Measurements from ENCODE around the gene APIP.

APIP gene

GRCh38 chr11:34940026-34940677, 24.0 kb upstream of the APIP start:
- Mint-ChIP-seq H3K36me3 (ENCODE audit: insufficient read depth) (peaks cover 5% of the 10 kb centered on the region), H3K9me3 (no peaks in the 10 kb centered on the region), H3K27me3 (no peaks in the 10 kb centered on the region), H3K4me3 (no peak overlapping the region), H3K4me1 (peaks cover 36% of the 10 kb centered on the region), H3K27ac (ENCODE audit: low read depth) (no peak overlapping the region)
- no peak for ATAC-seq (replicated peaks; ENCODE audit: extremely low read depth, poor library complexity, severe bottlenecking)
- no peak for DNase-seq (ENCODE audit: low spot score in 2 of 2)

GRCh38 chr11:34938611-34939010, 22.4 kb upstream of the APIP start:
- ATAC-seq (replicated peaks; ENCODE audit: extremely low read depth, poor library complexity, severe bottlenecking) (no peak), DNase-seq (ENCODE audit: low spot score in 2 of 2) (no peak)
- no peak overlapping the region for H3K27ac Mint-ChIP-seq (ENCODE audit: low read depth)
- H3K27me3 Mint-ChIP-seq, result no peaks in the 10 kb centered on the region
- H3K36me3 Mint-ChIP-seq (ENCODE audit: insufficient read depth), result peaks cover 5% of the 10 kb centered on the region
- H3K4me1 Mint-ChIP-seq, result peaks cover 33% of the 10 kb centered on the region
- H3K9me3 Mint-ChIP-seq, result no peaks in the 10 kb centered on the region
- H3K4me3 Mint-ChIP-seq, result no peak overlapping the region

GRCh38 chr11:34936945-34937629, 20.9 kb upstream of the APIP start:
- peaks cover 10% of the 10 kb centered on the region for H3K36me3 Mint-ChIP-seq (ENCODE audit: insufficient read depth)
- peaks cover 30% of the 10 kb centered on the region for H3K4me1 Mint-ChIP-seq
- H3K4me3 Mint-ChIP-seq, result no peak overlapping the region
- ATAC-seq (replicated peaks; ENCODE audit: extremely low read depth, poor library complexity, severe bottlenecking), result peak; percentile 58
- no peak for DNase-seq (ENCODE audit: low spot score in 2 of 2)
- H3K27me3 Mint-ChIP-seq, result no peaks in the 10 kb centered on the region
- H3K9me3 Mint-ChIP-seq, result no peaks in the 10 kb centered on the region
- peak overlapping the region; percentile 37 for H3K27ac Mint-ChIP-seq (ENCODE audit: low read depth)

- no peaks in the 10 kb centered on the region for H3K9me3 Mint-ChIP-seq
- no peak overlapping the region for H3K4me3 Mint-ChIP-seq
- no peak for DNase-seq (ENCODE audit: low spot score in 2 of 2)
- H3K27me3 Mint-ChIP-seq, result no peaks in the 10 kb centered on the region
- H3K27ac Mint-ChIP-seq (ENCODE audit: low read depth), result no peak overlapping the region
- peaks cover 17% of the 10 kb centered on the region for H3K4me1 Mint-ChIP-seq
- H3K36me3 Mint-ChIP-seq (ENCODE audit: insufficient read depth), result peaks cover 5% of the 10 kb centered on the region
- no peak for ATAC-seq (replicated peaks; ENCODE audit: extremely low read depth, poor library complexity, severe bottlenecking)
Observed at GRCh38 chr11:34929794-34930763, 13.9 kb upstream of the APIP start.

- Mint-ChIP-seq H3K27me3 (no peaks in the 10 kb centered on the region), H3K27ac (ENCODE audit: low read depth) (no peak overlapping the region), H3K4me3 (no peak overlapping the region), H3K9me3 (no peaks in the 10 kb centered on the region), H3K4me1 (peaks cover 17% of the 10 kb centered on the region), H3K36me3 (ENCODE audit: insufficient read depth) (peaks cover 5% of the 10 kb centered on the region)
- DNase-seq (ENCODE audit: low spot score in 2 of 2), result no peak
- ATAC-seq (replicated peaks; ENCODE audit: extremely low read depth, poor library complexity, severe bottlenecking), result no peak
Observed at GRCh38 chr11:34928960-34929680, 12.9 kb upstream of the APIP start.

- H3K4me3 Mint-ChIP-seq, result no peak overlapping the region
- no peaks in the 10 kb centered on the region for H3K27me3 Mint-ChIP-seq
- no peak overlapping the region for H3K27ac Mint-ChIP-seq (ENCODE audit: low read depth)
- DNase-seq (ENCODE audit: low spot score in 2 of 2), result no peak
- peaks cover 5% of the 10 kb centered on the region for H3K36me3 Mint-ChIP-seq (ENCODE audit: insufficient read depth)
- no peaks in the 10 kb centered on the region for H3K9me3 Mint-ChIP-seq
- H3K4me1 Mint-ChIP-seq, result peaks cover 17% of the 10 kb centered on the region
- no peak for ATAC-seq (replicated peaks; ENCODE audit: extremely low read depth, poor library complexity, severe bottlenecking)
Observed at GRCh38 chr11:34928268-34928959, 12.2 kb upstream of the APIP start.

GRCh38 chr11:34926831-34927132, 10.6 kb upstream of the APIP start:
- no peak overlapping the region for H3K27ac Mint-ChIP-seq (ENCODE audit: low read depth)
- no peak for ATAC-seq (replicated peaks; ENCODE audit: extremely low read depth, poor library complexity, severe bottlenecking)
- DNase-seq (ENCODE audit: low spot score in 2 of 2), result no peak

GRCh38 chr11:34926101-34926830, 10.1 kb upstream of the APIP start:
- Mint-ChIP-seq H3K36me3 (ENCODE audit: insufficient read depth) (no peaks in the 10 kb centered on the region), H3K27me3 (no peaks in the 10 kb centered on the region), H3K4me1 (peaks cover 17% of the 10 kb centered on the region), H3K9me3 (no peaks in the 10 kb centered on the region), H3K4me3 (no peak overlapping the region), H3K27ac (ENCODE audit: low read depth) (no peak overlapping the region)
- ATAC-seq (replicated peaks; ENCODE audit: extremely low read depth, poor library complexity, severe bottlenecking) (peak; percentile 40), DNase-seq (ENCODE audit: low spot score in 2 of 2) (no peak)

More at GRCh38 chr11:34926831-34927132, 10.6 kb upstream of the APIP start:
- Mint-ChIP-seq H3K36me3 (ENCODE audit: insufficient read depth) (no peaks in the 10 kb centered on the region), H3K9me3 (no peaks in the 10 kb centered on the region), H3K4me3 (no peak overlapping the region), H3K27me3 (no peaks in the 10 kb centered on the region), H3K4me1 (peaks cover 17% of the 10 kb centered on the region)

- Mint-ChIP-seq H3K4me1 (peaks cover 12% of the 10 kb centered on the region), H3K9me3 (no peaks in the 10 kb centered on the region)
Observed at GRCh38 chr11:34924714-34925113, 8.5 kb upstream of the APIP start.

GRCh38 chr11:34921156-34921555, 5.0 kb upstream of the APIP start:
- Mint-ChIP-seq H3K27ac (ENCODE audit: low read depth) (no peak overlapping the region), H3K4me3 (no peak overlapping the region), H3K27me3 (no peaks in the 10 kb centered on the region), H3K4me1 (peaks cover 30% of the 10 kb centered on the region), H3K36me3 (ENCODE audit: insufficient read depth) (peaks cover 4% of the 10 kb centered on the region), H3K9me3 (no peaks in the 10 kb centered on the region)
- DNase-seq (ENCODE audit: low spot score in 2 of 2) (no peak), ATAC-seq (replicated peaks; ENCODE audit: extremely low read depth, poor library complexity, severe bottlenecking) (no peak)

More at GRCh38 chr11:34924714-34925113, 8.5 kb upstream of the APIP start:
- ATAC-seq (replicated peaks; ENCODE audit: extremely low read depth, poor library complexity, severe bottlenecking) (no peak), DNase-seq (ENCODE audit: low spot score in 2 of 2) (no peak)
- peak overlapping the region; percentile 17 for H3K27ac Mint-ChIP-seq (ENCODE audit: low read depth)
- H3K36me3 Mint-ChIP-seq (ENCODE audit: insufficient read depth), result no peaks in the 10 kb centered on the region
- H3K27me3 Mint-ChIP-seq, result no peaks in the 10 kb centered on the region
- no peak overlapping the region for H3K4me3 Mint-ChIP-seq

Data from central memory CD8-positive, alpha-beta T cell (primary cell).